Measurements from ENCODE around the gene CIT.
A peak's percentile ranks its signal among the peaks of the same experiment; 100 is the strongest.

CIT gene

GRCh38 chr12:119704065-119704747, 172.9 kb downstream of the CIT start:
- Histone ChIP-seq H3K9me3 (no peaks in the 10 kb centered on the region), H3K27me3 (no peaks in the 10 kb centered on the region), H3K4me3 (ENCODE audit: low read depth, low read length) (no peak overlapping the region), H3K36me3 (peaks cover 48% of the 10 kb centered on the region), H3K4me1 (no peaks in the 10 kb centered on the region; the same call in 1 of the 2 replicates)
- no peak for DNase-seq
- no peak for TF ChIP-seq CTCF (IDR thresholded peaks at IDR 0.05; ENCODE audit: low read depth, low read length)

- H3K4me1 ChIP-seq = no peaks in the 10 kb centered on the region
- no peak for DNase-seq
- H3K27me3 ChIP-seq = no peaks in the 10 kb centered on the region
- no peak for TF ChIP-seq CTCF (IDR thresholded peaks at IDR 0.05; ENCODE audit: low read depth, low read length)
- H3K9me3 ChIP-seq = no peaks in the 10 kb centered on the region
- peaks cover 43% of the 10 kb centered on the region for H3K36me3 ChIP-seq
- H3K4me3 ChIP-seq (ENCODE audit: low read depth, low read length) = no peak overlapping the region
These were observed 177.0 kb downstream of the CIT start for GRCh38 chr12:119700078-119700477.

GRCh38 chr12:119699199-119699760, 177.8 kb downstream of the CIT start:
- H3K9me3 ChIP-seq = no peaks in the 10 kb centered on the region

GRCh38 chr12:119696943-119697342, 180.2 kb downstream of the CIT start:
- H3K27me3 ChIP-seq = no peaks in the 10 kb centered on the region
- no peak for DNase-seq
- H3K36me3 ChIP-seq = peaks cover 35% of the 10 kb centered on the region
- H3K9me3 ChIP-seq = no peaks in the 10 kb centered on the region
- H3K4me3 ChIP-seq (ENCODE audit: low read depth, low read length) = no peak overlapping the region
- peaks cover 18% of the 10 kb centered on the region for H3K4me1 ChIP-seq
- TF ChIP-seq CTCF (IDR thresholded peaks at IDR 0.05; ENCODE audit: low read depth, low read length) = no peak

More at GRCh38 chr12:119699199-119699760, 177.8 kb downstream of the CIT start:
- TF ChIP-seq CTCF (IDR thresholded peaks at IDR 0.05; ENCODE audit: low read depth, low read length) = no peak
- DNase-seq = no peak
- no peaks in the 10 kb centered on the region for H3K27me3 ChIP-seq
- H3K36me3 ChIP-seq = peaks cover 41% of the 10 kb centered on the region
- peaks cover 2% of the 10 kb centered on the region for H3K4me1 ChIP-seq
- H3K4me3 ChIP-seq (ENCODE audit: low read depth, low read length) = no peak overlapping the region

GRCh38 chr12:119695034-119695433, 182.1 kb downstream of the CIT start:
- Histone ChIP-seq H3K4me3 (ENCODE audit: low read depth, low read length) (no peak overlapping the region), H3K9me3 (no peaks in the 10 kb centered on the region), H3K27me3 (no peaks in the 10 kb centered on the region), H3K36me3 (peaks cover 36% of the 10 kb centered on the region), H3K4me1 (peaks cover 18% of the 10 kb centered on the region)
- peak; percentile 67 for TF ChIP-seq CTCF (IDR thresholded peaks at IDR 0.05; ENCODE audit: low read depth, low read length)
- no peak for DNase-seq

GRCh38 chr12:119694111-119694510, 183.0 kb downstream of the CIT start:
- Histone ChIP-seq H3K4me1 (peaks cover 18% of the 10 kb centered on the region), H3K36me3 (peaks cover 30% of the 10 kb centered on the region), H3K27me3 (no peaks in the 10 kb centered on the region), H3K4me3 (ENCODE audit: low read depth, low read length) (no peak overlapping the region), H3K9me3 (no peaks in the 10 kb centered on the region)
- DNase-seq = no peak
- no peak for TF ChIP-seq CTCF (IDR thresholded peaks at IDR 0.05; ENCODE audit: low read depth, low read length)
